Spinal cord (tissue), 10 donors: ENCODE data around the gene FMNL3. TPM values are rescaled to one million over a fixed set of nuclear protein-coding genes. Genes with fewer than 3 reads are reported as not detected.

ENCODE experiments used
- DNase-seq, 6 donors: peaks; one replicate each; pipeline versions ENCODE4 v3.0.0 to v3.0.0-alpha.2; 2013 to 2015; ENCODE audit warnings: low spot score in 6 of 6, low read depth in 4 of 6
- H3K27ac ChIP-seq: one replicate; pipeline ENCODE4 v1.5.1; 2013; ENCODE audit warnings: low read depth, low read length, control low read depth
- H3K27me3 ChIP-seq: one replicate; pipeline ENCODE4 v1.6.1; 2013; ENCODE audit warnings: low read length; ENCODE audit not compliant: control insufficient read depth, insufficient read depth
- H3K36me3 ChIP-seq: one replicate; pipeline ENCODE4 v1.6.1; 2013; ENCODE audit warnings: low read length; ENCODE audit not compliant: control insufficient read depth, insufficient read depth
- H3K4me1 ChIP-seq: one replicate; pipeline ENCODE4 v1.6.1; 2013; ENCODE audit warnings: low read length; ENCODE audit not compliant: control insufficient read depth, insufficient read depth
- H3K4me3 ChIP-seq: one replicate; pipeline ENCODE4 v1.5.1; 2013; ENCODE audit warnings: low read depth, low read length, control low read depth
- H3K9me3 ChIP-seq: one replicate; pipeline ENCODE4 v1.6.1; 2013; ENCODE audit warnings: low read length; ENCODE audit not compliant: control insufficient read depth, insufficient read depth
- WGBS: methylation state at CpG from one replicate; pipeline ENCODE4 v1.1.5; 2013; ENCODE audit warnings: missing lambda C conversion rate; ENCODE audit not compliant: insufficient coverage; 5-methylcytosine and 5-hydroxymethylcytosine counted together
- polyA plus RNA-seq, 2 donors: library from polyadenylated mRNA; unstranded; fragments of 120-200 nt; gene quantifications; one replicate each; pipeline ENCODE4 v1.2.1, GENCODE V29; 2013; ENCODE audit not compliant: insufficient read length in 2 of 2
- total RNA-seq, 2 donors: library from RNA; depleted of rRNA in 1 of 2; stranded (reverse); fragments of 120-200 nt in 1 of 2; fragments of >200 nt in 1 of 2; gene quantifications; one replicate each; pipeline versions ENCODE4 v1.2.3 to v1.2.4, GENCODE V29; 2013 to 2014
- donor health status: healthy.

Gene FMNL3
- total and polyA plus RNA-seq, 4 donors = 21.7 to 34.3 (median 24.1) TPM

DNA sequence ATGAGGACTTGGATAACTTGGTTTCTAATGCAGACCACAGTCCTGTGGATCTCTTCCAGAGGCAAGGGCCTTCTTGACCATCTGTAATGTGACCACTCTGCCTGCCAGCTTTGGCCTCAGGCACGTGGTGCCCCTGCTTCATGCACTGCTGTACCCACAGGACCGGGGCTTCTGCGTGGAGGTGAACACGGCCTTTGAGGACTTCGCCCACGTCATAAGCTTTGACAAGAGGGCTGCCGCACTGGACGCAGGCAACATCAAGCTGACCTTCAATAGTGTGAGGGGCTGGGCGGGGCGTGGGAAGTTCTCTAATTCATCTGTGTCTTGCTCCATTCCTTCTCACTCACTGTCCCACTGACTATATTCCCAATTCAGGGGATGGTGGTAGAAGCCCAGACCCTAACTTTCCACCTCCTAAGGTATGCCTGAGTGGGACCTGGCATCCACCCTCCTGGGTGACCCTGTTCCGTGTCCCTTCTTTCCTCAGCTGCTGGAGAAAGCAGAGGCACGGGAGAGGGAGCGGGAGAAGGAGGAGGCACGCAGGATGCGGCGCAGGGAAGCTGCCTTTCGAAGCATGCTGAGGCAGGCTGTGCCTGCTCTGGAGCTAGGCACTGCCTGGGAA lies 65.3 kb downstream of the FMNL3 start:
- H3K36me3 ChIP-seq = peaks cover 57% of the 10 kb centered on the region

GRCh38 chr12:49636979-49637755 lies 70.0 kb downstream of the FMNL3 start:
- Histone ChIP-seq H3K36me3 (peaks cover 53% of the 10 kb centered on the region), H3K9me3 (no peaks in the 10 kb centered on the region), H3K4me3 (no peak overlapping the region), H3K27me3 (no peaks in the 10 kb centered on the region), H3K27ac (peak overlapping the region; percentile 58), H3K4me1 (peaks cover 20% of the 10 kb centered on the region)
- WGBS = 25% methylated on average over 5 of the region's 9 CpGs
- DNase-seq = peak in 3 of 6 donors; percentile 42 to 83 (median 82)

More for the DNA sequence above, 65.3 kb downstream of the FMNL3 start:
- no peak overlapping the region for H3K4me3 ChIP-seq
- H3K27me3 ChIP-seq = no peaks in the 10 kb centered on the region
- H3K27ac ChIP-seq = no peak overlapping the region
- no peak for DNase-seq
- H3K9me3 ChIP-seq = no peaks in the 10 kb centered on the region
- peaks cover 23% of the 10 kb centered on the region for H3K4me1 ChIP-seq
- 88% methylated on average over 14 of the region's 17 CpGs for WGBS

GRCh38 chr12:49636574-49636973 lies 70.6 kb downstream of the FMNL3 start:
- 84% methylated on average over 3 of the region's 13 CpGs for WGBS
- H3K36me3 ChIP-seq = peaks cover 53% of the 10 kb centered on the region
- H3K4me3 ChIP-seq = no peak overlapping the region
- H3K4me1 ChIP-seq = peaks cover 20% of the 10 kb centered on the region
- peak overlapping the region; percentile 58 for H3K27ac ChIP-seq
- no peaks in the 10 kb centered on the region for H3K27me3 ChIP-seq
- DNase-seq = no peak
- no peaks in the 10 kb centered on the region for H3K9me3 ChIP-seq

DNA sequence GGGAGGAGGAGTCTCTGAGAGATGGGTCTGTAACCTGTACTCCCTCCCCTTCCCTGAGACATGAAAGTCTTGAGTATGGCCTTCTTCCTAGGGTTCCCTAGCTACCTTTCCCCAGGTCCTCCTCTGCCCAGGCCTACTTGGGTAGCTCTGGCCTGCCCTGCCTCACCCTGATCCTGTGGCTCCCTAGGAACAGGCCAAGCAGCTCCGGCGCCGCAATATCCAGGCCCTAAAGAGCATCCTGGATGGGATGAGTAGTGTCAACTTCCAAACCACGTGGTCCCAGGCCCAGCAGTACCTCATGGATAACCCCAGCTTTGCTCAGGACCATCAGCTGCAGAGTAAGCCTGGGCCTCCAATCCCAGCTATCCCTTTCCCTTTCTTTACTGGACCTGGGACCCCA lies 71.5 kb downstream of the FMNL3 start:
- H3K27me3 ChIP-seq = no peaks in the 10 kb centered on the region
- H3K27ac ChIP-seq = no peak overlapping the region
- H3K36me3 ChIP-seq = peaks cover 55% of the 10 kb centered on the region
- peaks cover 20% of the 10 kb centered on the region for H3K4me1 ChIP-seq
- no peaks in the 10 kb centered on the region for H3K9me3 ChIP-seq
- no peak for DNase-seq
- 100% methylated on average over 4 of the region's 4 CpGs for WGBS
- no peak overlapping the region for H3K4me3 ChIP-seq

DNA sequence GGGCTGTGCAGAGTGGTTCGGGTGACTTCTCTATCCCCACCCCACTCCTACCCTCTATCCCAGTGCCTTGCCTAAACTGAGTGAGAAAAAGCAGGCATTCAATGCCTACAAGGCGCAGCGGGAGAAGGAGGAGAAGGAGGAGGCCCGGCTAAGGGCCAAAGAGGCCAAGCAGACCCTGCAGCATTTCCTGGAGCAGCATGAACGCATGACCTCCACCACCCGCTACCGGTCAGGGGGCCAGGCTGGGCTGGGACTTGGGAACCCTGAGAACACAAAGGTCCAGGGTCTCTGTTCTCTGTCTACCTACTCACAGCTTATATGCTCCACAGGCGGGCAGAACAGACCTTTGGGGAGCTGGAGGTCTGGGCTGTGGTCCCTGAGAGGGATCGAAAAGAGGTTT lies 72.2 kb downstream of the FMNL3 start:
- no peak overlapping the region for H3K4me3 ChIP-seq
- H3K4me1 ChIP-seq = peaks cover 20% of the 10 kb centered on the region
- no peak for DNase-seq
- H3K27ac ChIP-seq = no peak overlapping the region
- peaks cover 59% of the 10 kb centered on the region for H3K36me3 ChIP-seq
- H3K9me3 ChIP-seq = no peaks in the 10 kb centered on the region
- no peaks in the 10 kb centered on the region for H3K27me3 ChIP-seq
- 89% methylated on average over 6 of the region's 9 CpGs for WGBS

DNA sequence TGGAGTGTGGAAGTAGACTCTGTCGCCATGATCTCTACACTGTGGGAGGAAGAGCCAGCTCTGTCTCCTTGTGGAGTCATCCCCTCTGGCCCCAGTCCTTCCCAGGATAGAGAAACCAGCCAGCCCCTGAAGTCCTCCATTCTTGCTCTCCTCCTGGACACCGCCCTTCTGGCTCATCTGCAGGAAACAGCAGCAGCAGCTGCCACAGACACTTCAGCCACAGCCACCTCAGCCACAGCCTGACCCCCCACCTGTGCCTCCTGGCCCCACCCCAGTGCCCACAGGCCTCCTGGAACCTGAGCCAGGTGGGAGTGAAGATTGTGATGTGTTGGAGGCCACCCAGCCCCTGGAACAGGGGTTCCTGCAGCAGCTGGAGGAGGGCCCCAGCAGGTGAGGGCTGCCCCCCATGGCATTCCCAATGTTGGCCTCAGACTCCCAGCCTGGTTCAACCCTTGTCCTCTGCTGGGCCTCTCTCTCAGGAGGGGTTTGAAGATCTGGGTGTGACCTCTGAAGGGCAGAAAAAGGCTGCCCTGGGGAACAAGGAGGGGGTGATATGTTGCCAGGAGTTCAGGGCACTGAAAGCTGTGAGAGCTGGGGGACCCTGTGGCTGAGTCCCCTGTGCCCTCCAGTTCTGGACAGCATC lies 73.4 kb downstream of the FMNL3 start:
- Histone ChIP-seq H3K4me3 (no peak overlapping the region), H3K27me3 (no peaks in the 10 kb centered on the region), H3K4me1 (peaks cover 20% of the 10 kb centered on the region), H3K27ac (no peak overlapping the region), H3K36me3 (peaks cover 59% of the 10 kb centered on the region), H3K9me3 (no peaks in the 10 kb centered on the region)
- DNase-seq = no peak
- 100% methylated on average over 2 of the region's 2 CpGs for WGBS

DNA sequence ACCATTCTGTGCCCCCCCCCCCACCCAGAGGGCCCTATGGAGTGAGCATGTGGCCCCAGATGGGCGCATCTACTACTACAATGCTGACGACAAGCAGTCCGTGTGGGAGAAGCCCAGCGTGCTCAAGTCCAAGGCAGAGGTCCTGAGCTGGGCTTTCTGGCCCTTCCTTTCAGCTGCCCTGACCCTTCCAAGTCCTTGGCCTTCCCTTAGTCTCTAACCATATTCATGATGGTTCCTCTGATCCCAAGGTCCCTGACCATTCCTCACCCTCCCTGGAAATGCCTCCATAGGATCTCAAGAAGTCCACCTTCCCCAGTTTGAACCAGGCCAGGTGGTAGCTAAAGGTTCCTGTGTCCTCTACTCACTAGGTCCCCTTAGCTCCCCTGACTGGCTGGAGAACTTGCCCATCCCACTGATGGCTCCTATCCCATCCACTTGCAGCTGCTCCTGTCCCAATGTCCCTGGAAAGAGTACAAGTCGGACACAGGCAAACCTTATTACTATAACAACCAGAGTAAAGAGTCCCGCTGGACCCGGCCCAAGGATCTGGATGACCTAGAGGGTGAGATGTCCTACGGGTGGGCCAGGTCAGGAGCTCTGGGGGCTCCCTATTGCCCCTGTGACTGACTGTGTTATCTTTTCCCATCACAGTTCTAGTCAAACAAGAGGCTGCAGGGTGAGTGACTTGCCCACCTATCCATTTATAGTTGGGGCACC lies 74.1 kb downstream of the FMNL3 start:
- Histone ChIP-seq H3K4me1 (peaks cover 20% of the 10 kb centered on the region), H3K4me3 (no peak overlapping the region), H3K36me3 (peaks cover 59% of the 10 kb centered on the region), H3K27ac (no peak overlapping the region), H3K27me3 (no peaks in the 10 kb centered on the region), H3K9me3 (no peaks in the 10 kb centered on the region)
- no peak for DNase-seq
- 98% methylated on average over 6 of the region's 8 CpGs for WGBS

GRCh38 chr12:49632401-49632800 lies 74.8 kb downstream of the FMNL3 start:
- no peaks in the 10 kb centered on the region for H3K9me3 ChIP-seq
- H3K27ac ChIP-seq = no peak overlapping the region
- H3K27me3 ChIP-seq = no peaks in the 10 kb centered on the region
- DNase-seq = no peak
- H3K36me3 ChIP-seq = peaks cover 57% of the 10 kb centered on the region
- no peak overlapping the region for H3K4me3 ChIP-seq
- H3K4me1 ChIP-seq = peaks cover 16% of the 10 kb centered on the region
- WGBS = 95% methylated on average over 7 of the region's 9 CpGs

DNA sequence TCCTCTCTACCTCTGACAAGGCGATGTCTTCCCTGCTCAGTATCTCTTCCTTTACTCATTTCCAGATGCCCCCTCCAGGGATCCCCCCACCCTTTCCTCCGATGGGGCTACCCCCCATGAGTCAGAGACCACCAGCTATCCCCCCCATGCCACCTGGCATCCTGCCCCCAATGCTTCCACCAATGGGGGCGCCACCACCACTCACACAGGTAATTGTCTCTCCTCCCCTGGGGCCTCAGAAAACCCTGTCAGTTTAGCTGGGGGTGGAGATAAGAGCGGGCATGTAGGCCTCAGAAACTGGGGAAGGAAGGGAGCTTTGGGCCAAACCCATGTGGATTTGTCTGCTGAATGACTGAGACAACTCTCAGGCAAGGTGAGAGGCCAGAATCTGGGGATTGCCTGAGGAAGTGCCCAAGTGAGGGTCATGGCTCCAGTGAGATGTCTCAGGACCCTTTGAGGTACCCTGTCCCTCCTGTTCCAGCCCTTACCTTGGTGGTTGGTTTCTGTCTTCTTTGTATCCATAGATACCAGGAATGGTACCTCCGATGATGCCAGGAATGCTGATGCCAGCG lies 75.8 kb downstream of the FMNL3 start:
- Histone ChIP-seq H3K4me3 (no peak overlapping the region), H3K4me1 (peaks cover 7% of the 10 kb centered on the region), H3K27me3 (no peaks in the 10 kb centered on the region), H3K9me3 (no peaks in the 10 kb centered on the region), H3K27ac (no peak overlapping the region), H3K36me3 (peaks cover 52% of the 10 kb centered on the region)
- 96% methylated on average over 3 of the region's 6 CpGs for WGBS
- no peak for DNase-seq
